HEK293 (cell line): ENCODE measurements around the gene IDH3B.

Experiments
- CTCF ChIP-seq: fragments of 450-650 bp; formaldehyde crosslinking; IDR thresholded peaks from 2 replicates; pipeline ENCODE4 v1.5.1; 2016; ENCODE audit warnings: missing biosample characterization, missing genetic modification characterization
- KLF7 ChIP-seq: fragments of 450-650 bp; formaldehyde crosslinking; IDR thresholded peaks from 2 replicates; pipeline ENCODE4 v1.5.1; 2016; ENCODE audit warnings: missing biosample characterization, missing genetic modification characterization, borderline replicate concordance
- OVOL3 ChIP-seq: fragments of 450-650 bp; formaldehyde crosslinking; IDR thresholded peaks from 2 replicates; pipeline ENCODE4 v1.5.1; 2016; ENCODE audit warnings: missing biosample characterization, missing genetic modification characterization
- SP3 ChIP-seq: fragments of 450-650 bp; formaldehyde crosslinking; IDR thresholded peaks from 2 replicates; pipeline ENCODE4 v1.5.1; 2016; ENCODE audit warnings: missing biosample characterization, missing genetic modification characterization
- YY1 ChIP-seq: fragments of 450-650 bp; formaldehyde crosslinking; IDR thresholded peaks from 2 replicates; pipeline ENCODE4 v1.5.1; 2018; ENCODE audit warnings: missing biosample characterization, missing genetic modification characterization
- ZNF114 ChIP-seq: fragments of 450-650 bp; formaldehyde crosslinking; IDR thresholded peaks from 2 replicates; pipeline ENCODE4 v1.5.0; 2017; ENCODE audit warnings: missing biosample characterization, missing genetic modification characterization
- ZNF146 ChIP-seq: fragments of 450-650 bp; formaldehyde crosslinking; IDR thresholded peaks from 2 replicates; pipeline ENCODE4 v1.5.1; 2016; ENCODE audit warnings: missing biosample characterization, missing genetic modification characterization
- ZNF148 ChIP-seq: fragments of 450-650 bp; formaldehyde crosslinking; IDR thresholded peaks from 2 replicates; pipeline ENCODE4 v1.5.0; 2017; ENCODE audit warnings: missing biosample characterization, missing genetic modification characterization, borderline replicate concordance
- ZNF23 ChIP-seq: fragments of 450-650 bp; formaldehyde crosslinking; IDR thresholded peaks from 2 replicates; pipeline ENCODE4 v1.5.1; 2016; ENCODE audit warnings: missing biosample characterization, missing genetic modification characterization, borderline replicate concordance
- ZNF514 ChIP-seq: fragments of 450-650 bp; formaldehyde crosslinking; IDR thresholded peaks from 2 replicates; pipeline ENCODE4 v1.5.1; 2016; ENCODE audit warnings: missing biosample characterization, missing genetic modification characterization
- TF ChIP-seq, protein P1 (sequence below): fragments of 450-650 bp; formaldehyde crosslinking; IDR thresholded peaks from 2 replicates; pipeline ENCODE4 v1.5.1; 2016; ENCODE audit warnings: missing biosample characterization, missing genetic modification characterization
- TF ChIP-seq, protein P2 (sequence below): sonication (generic); formaldehyde crosslinking; IDR thresholded peaks from 2 replicates; pipeline ENCODE4 v1.8.1; 2022; ENCODE audit warnings: mild to moderate bottlenecking, moderate library complexity, missing genetic modification reagents

DNA sequence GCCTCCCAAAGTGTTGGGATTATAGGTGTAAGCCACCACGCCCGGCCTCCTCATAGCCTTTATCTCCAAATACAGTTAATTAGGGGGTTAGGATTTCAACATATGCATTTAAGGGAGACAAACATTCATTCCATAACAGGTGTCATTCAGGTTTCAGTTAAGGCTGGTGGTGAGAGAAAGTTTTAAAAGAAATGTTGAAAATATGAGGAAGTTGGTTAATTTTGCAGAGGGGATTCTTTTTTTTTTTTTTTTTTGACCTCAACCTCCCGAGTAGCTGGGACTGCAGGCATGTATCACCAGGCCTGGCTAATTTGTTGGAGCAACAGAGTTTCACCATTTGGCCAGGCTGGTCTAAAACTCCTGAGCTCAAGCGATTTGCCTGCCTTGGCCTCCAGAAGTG is 16.0 kb upstream of the IDH3B start:
- TF ChIP-seq CTCF (no peak), ZNF114 (tag by site-specific recombination) (no peak), ZNF146 (no peak), ZNF148 (tag by site-specific recombination) (no peak), YY1 (no peak), KLF7 (tag by site-specific recombination) (no peak), OVOL3 (tag by site-specific recombination) (no peak), SP3 (tag by site-specific recombination) (no peak), ZNF514 (tag by site-specific recombination) (no peak), ZNF23 (no peak)
- TF ChIP-seq, protein P1, sequence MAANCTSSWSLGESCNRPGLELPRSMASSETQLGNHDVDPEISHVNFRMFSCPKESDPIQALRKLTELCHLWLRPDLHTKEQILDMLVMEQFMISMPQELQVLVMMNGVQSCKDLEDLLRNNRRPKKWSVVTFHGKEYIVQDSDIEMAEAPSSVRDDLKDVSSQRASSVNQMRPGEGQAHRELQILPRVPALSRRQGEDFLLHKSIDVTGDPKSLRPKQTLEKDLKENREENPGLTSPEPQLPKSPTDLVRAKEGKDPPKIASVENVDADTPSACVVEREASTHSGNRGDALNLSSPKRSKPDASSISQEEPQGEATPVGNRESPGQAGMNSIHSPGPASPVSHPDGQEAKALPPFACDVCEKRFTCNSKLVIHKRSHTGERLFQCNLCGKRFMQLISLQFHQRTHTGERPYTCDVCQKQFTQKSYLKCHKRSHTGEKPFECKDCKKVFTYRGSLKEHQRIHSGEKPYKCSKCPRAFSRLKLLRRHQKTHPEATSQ (tag by site-specific recombination): no peak
- TF ChIP-seq, protein P2, sequence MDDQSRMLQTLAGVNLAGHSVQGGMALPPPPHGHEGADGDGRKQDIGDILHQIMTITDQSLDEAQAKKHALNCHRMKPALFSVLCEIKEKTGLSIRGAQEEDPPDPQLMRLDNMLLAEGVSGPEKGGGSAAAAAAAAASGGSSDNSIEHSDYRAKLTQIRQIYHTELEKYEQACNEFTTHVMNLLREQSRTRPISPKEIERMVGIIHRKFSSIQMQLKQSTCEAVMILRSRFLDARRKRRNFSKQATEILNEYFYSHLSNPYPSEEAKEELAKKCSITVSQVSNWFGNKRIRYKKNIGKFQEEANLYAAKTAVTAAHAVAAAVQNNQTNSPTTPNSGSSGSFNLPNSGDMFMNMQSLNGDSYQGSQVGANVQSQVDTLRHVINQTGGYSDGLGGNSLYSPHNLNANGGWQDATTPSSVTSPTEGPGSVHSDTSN: no peak
